Prostate gland (tissue), 2 donors: ENCODE data around the gene STAB1. TPM values are rescaled to one million over a fixed set of nuclear protein-coding genes. Genes with fewer than 3 reads are reported as not detected.
A peak's percentile ranks its signal among the peaks of the same experiment; 100 is the strongest.

Experiments used
- DNase-seq: peaks from one replicate; pipeline ENCODE4 v3.0.0-alpha.2; 2019; ENCODE audit warnings: low spot score
- H3K27ac ChIP-seq, 2 donors: fragments of 200-600 bp; sonication (generic); 2 replicates each; pipeline ENCODE4 v1.5.1; 2017 to 2019
- H3K27me3 ChIP-seq: fragments of 200-600 bp; sonication (generic); replicated peaks from 2 replicates; pipeline ENCODE4 v1.5.1; 2019; ENCODE audit not compliant: insufficient read depth
- H3K36me3 ChIP-seq, 2 donors: fragments of 200-600 bp; sonication (generic); 1 replicate in 1 of 2; 2 replicates in 1 of 2; pipeline versions ENCODE4 v1.5.1 to v1.8.1; 2017 to 2019
- H3K4me1 ChIP-seq: fragments of 200-600 bp; sonication (generic); replicated peaks from 2 replicates; pipeline ENCODE4 v1.5.1; 2019
- H3K4me3 ChIP-seq, 2 donors: fragments of 200-600 bp; sonication (generic); 2 replicates each; pipeline ENCODE4 v1.5.1; 2017 to 2019
- H3K9me3 ChIP-seq: fragments of 200-600 bp; sonication (generic); 2 replicates; pipeline ENCODE4 v1.5.1; 2017
- CTCF ChIP-seq, 4 experiments: fragments of 200-600 bp in 2 of 4; fragments of 450-650 bp in 2 of 4; sonication (generic) in 2 of 4; IDR thresholded peaks; 1 replicate in 3 of 4; 2 replicates in 1 of 4; pipeline ENCODE4 v1.5.1; 2016 to 2019; ENCODE audit warnings: antibody characterized with exemption in 4 of 4, mild to moderate bottlenecking in 2 of 4, moderate library complexity in 2 of 4
- POLR2A ChIP-seq: fragments of 450-650 bp; IDR thresholded peaks from one replicate; pipeline ENCODE4 v1.6.1; 2016; ENCODE audit warnings: antibody characterized with exemption, mild to moderate bottlenecking
- POLR2AphosphoS5 ChIP-seq: sonication (generic); formaldehyde crosslinking; IDR thresholded peaks from one replicate; pipeline ENCODE4 v1.6.1; 2017; ENCODE audit warnings: antibody characterized with exemption
- WGBS: methylation state at CpG from one replicate; pipeline ENCODE4 v1.1.5; 2018; 5-methylcytosine and 5-hydroxymethylcytosine counted together
- intact Hi-C: fragments of 100-400 bp; cut with DNase I; formaldehyde crosslinking; loops from one replicate; pipeline ENCODE4 v1.14.2; 2022
- total RNA-seq, 2 donors: library from RNA; depleted of rRNA; stranded (reverse); fragments of >200 nt; gene quantifications; one replicate each; pipeline ENCODE4 v1.1.0, GENCODE V29; 2016

Gene STAB1
- total RNA-seq, 2 donors from 2014 or later: 21.8 to 68.6 TPM

- Histone ChIP-seq H3K27me3 (no peaks in the 10 kb centered on the region), H3K9me3 (no peaks in the 10 kb centered on the region), H3K36me3 (peaks cover 33 to 55% of the 10 kb centered on the region in 2 donors), H3K27ac (peak overlapping the region in 1 of 2 donors; percentile 13), H3K4me3 (no peak overlapping the region), H3K4me1 (no peaks in the 10 kb centered on the region)
- no peak for DNase-seq
- WGBS: 89% methylated on average over 31 of the region's 31 CpGs
- no peak for TF ChIP-seq POLR2AphosphoS5
- TF ChIP-seq CTCF (IDR thresholded peaks at IDR 0.05): no peak
- intact Hi-C loops: no loop called here
These were observed 7.9 kb upstream of the STAB1 start for GRCh38 chr3:52487050-52487787.

- WGBS: 93% methylated on average over 58 of the region's 59 CpGs
- no peak overlapping the region for H3K4me3 ChIP-seq
- H3K9me3 ChIP-seq: no peaks in the 10 kb centered on the region
- peaks cover 38 to 58% of the 10 kb centered on the region in 2 donors for H3K36me3 ChIP-seq
- TF ChIP-seq CTCF (IDR thresholded peaks at IDR 0.05) (no peak), POLR2AphosphoS5 (no peak), POLR2A (no peak)
- peak overlapping the region in 1 of 2 donors; percentile 14 for H3K27ac ChIP-seq
- no peaks in the 10 kb centered on the region for H3K4me1 ChIP-seq
- intact Hi-C loops: no loop called here
- no peaks in the 10 kb centered on the region for H3K27me3 ChIP-seq
- no peak for DNase-seq
These were observed 7.1 kb upstream of the STAB1 start for GRCh38 chr3:52487788-52488691.

- Histone ChIP-seq H3K4me3 (no peak overlapping the region), H3K9me3 (no peaks in the 10 kb centered on the region), H3K27me3 (no peaks in the 10 kb centered on the region), H3K36me3 (peaks cover 38 to 58% of the 10 kb centered on the region in 2 donors), H3K27ac (peak overlapping the region in 1 of 2 donors; percentile 14), H3K4me1 (no peaks in the 10 kb centered on the region)
- DNase-seq: no peak
- TF ChIP-seq CTCF (IDR thresholded peaks at IDR 0.05) (no peak), POLR2A (no peak), POLR2AphosphoS5 (no peak)
- intact Hi-C loops: no loop called here
- WGBS: 72% methylated on average over 2 of the region's 3 CpGs
These were observed 6.4 kb upstream of the STAB1 start for GRCh38 chr3:52488746-52489145.

- TF ChIP-seq POLR2AphosphoS5 (no peak), POLR2A (no peak), CTCF (IDR thresholded peaks at IDR 0.05) (no peak)
- no peaks in the 10 kb centered on the region for H3K27me3 ChIP-seq
- no peaks in the 10 kb centered on the region for H3K9me3 ChIP-seq
- 85% methylated on average over 18 of the region's 18 CpGs for WGBS
- intact Hi-C loops: no loop called here
- peaks cover 38 to 58% of the 10 kb centered on the region in 2 donors for H3K36me3 ChIP-seq
- DNase-seq: no peak
- no peaks in the 10 kb centered on the region for H3K4me1 ChIP-seq
- no peak overlapping the region for H3K4me3 ChIP-seq
- H3K27ac ChIP-seq: peak overlapping the region; percentile 38 to 57
These were observed 5.7 kb upstream of the STAB1 start for GRCh38 chr3:52489453-52489852.
